K562 (cell line): ENCODE measurements around the gene PKIB. TPM values are rescaled to one million over a fixed set of nuclear protein-coding genes. Genes with fewer than 3 reads are reported as not detected.

ENCODE experiments used
- ATAC-seq: fragments of 200-7000 bp; cut with Tn5 transposase; 3 replicates; pipeline ENCODE4 v1.9.1; 2020; ENCODE audit warnings: moderate library complexity
- BruUV-seq: library from RNA; stranded (reverse); fragments of 400-500 nt; replicated peaks from 2 replicates; lab custom pipeline; 2021; lab: Mats Ljungman, UMichigan
- CTCF ChIA-PET: fragments of 300-600 bp; formaldehyde crosslinking; extraction: SDS; loops from one replicate; lab custom pipeline; 2021; ENCODE audit warnings: low intra/inter-chr PET ratio; lab: Yijun Ruan, JAX
- POLR2A ChIA-PET: fragments of 300-600, 350-650 bp; sonication (Branson Sonifier 250); formaldehyde crosslinking; extraction: SDS; loops from one replicate; lab custom pipeline; 2021; ENCODE audit warnings: antibody characterized with exemption, inconsistent platforms; lab: Yijun Ruan, JAX
- DNase-seq, 4 experiments: peaks; one replicate each; pipeline versions ENCODE4 v3.0.0 to v3.0.0-alpha.2; 2011 to 2018; ENCODE audit warnings: low spot score in 3 of 4, mixed read lengths in 3 of 4; ENCODE audit errors: extremely low read depth in 1 of 4
- FAIRE-seq: peaks from 2 replicates; lab custom pipeline; 2011; peaks lifted over from hg19 to GRCh38; lab: Jason Lieb, UNC
- H2AFZ ChIP-seq: 2 replicates; pipeline ENCODE4 v1.6.0; 2011; ENCODE audit warnings: low read depth, low read length, control low read depth, inconsistent platforms
- H3K27ac ChIP-seq: fragments of 200-600 bp; 3 replicates; pipeline ENCODE4 v1.8.0; 2011; ENCODE audit warnings: low read depth, mild to moderate bottlenecking, control low read depth, inconsistent platforms, low read length, moderate library complexity, mixed read lengths; ENCODE audit errors: extremely low read depth
- H3K27me3 ChIP-seq, 2 experiments: fragments of 300-600 bp in 1 of 2; 2 replicates in 1 of 2; 3 replicates in 1 of 2; pipeline versions ENCODE4 v1.6.0 to v1.8.0; 2011; ENCODE audit warnings: inconsistent platforms in 2 of 2, low read length in 2 of 2, mild to moderate bottlenecking in 1 of 2, mixed read lengths in 1 of 2, moderate library complexity in 1 of 2; ENCODE audit not compliant: control insufficient read depth in 2 of 2, insufficient read depth in 2 of 2
- H3K36me3 ChIP-seq: fragments of 300-600 bp; 3 replicates; pipeline ENCODE4 v1.8.0; 2011; ENCODE audit warnings: mild to moderate bottlenecking, low read length, inconsistent platforms; ENCODE audit not compliant: control insufficient read depth, insufficient read depth
- H3K4me1 ChIP-seq, 2 experiments: fragments of 200-600 bp in 1 of 2; replicated peaks in 1 of 2; 2 replicates in 1 of 2; 3 replicates in 1 of 2; pipeline versions ENCODE4 v1.5.1 to v1.8.0; 2011; ENCODE audit warnings: inconsistent platforms in 2 of 2, low read length in 2 of 2, mild to moderate bottlenecking in 1 of 2, mixed read lengths in 1 of 2, moderate library complexity in 1 of 2; ENCODE audit not compliant: control insufficient read depth in 2 of 2, insufficient read depth in 2 of 2
- H3K4me2 ChIP-seq: 2 replicates; pipeline ENCODE4 v1.6.1; 2011; ENCODE audit warnings: low read length, control low read depth, inconsistent platforms, mixed read lengths; ENCODE audit not compliant: insufficient read depth
- H3K4me3 ChIP-seq: fragments of 200-600 bp; sonication (generic), shearing (Covaris generic); 2 replicates; pipeline ENCODE4 v1.5.1; 2016; ENCODE audit warnings: control low read depth, inconsistent platforms
- H3K79me2 ChIP-seq: fragments of 200-600 bp; 3 replicates; pipeline ENCODE4 v1.8.0; 2011; ENCODE audit warnings: low read length, inconsistent platforms; ENCODE audit not compliant: control insufficient read depth, insufficient read depth
- H3K9ac ChIP-seq, 2 experiments: 2 replicates each; pipeline versions ENCODE4 v1.6.0 to v1.6.1; 2011; ENCODE audit warnings: low read depth in 2 of 2, low read length in 2 of 2, control low read depth in 1 of 2, inconsistent platforms in 1 of 2, mild to moderate bottlenecking in 1 of 2, mixed read lengths in 1 of 2; ENCODE audit not compliant: insufficient read depth in 1 of 2
- H3K9me1 ChIP-seq: one replicate; pipeline ENCODE4 v1.6.0; 2011; ENCODE audit warnings: inconsistent platforms, mild to moderate bottlenecking, low read length, moderate library complexity; ENCODE audit not compliant: control insufficient read depth, insufficient read depth
- H3K9me3 ChIP-seq: replicated peaks from 2 replicates; pipeline ENCODE4 v1.5.1; 2011; ENCODE audit warnings: low read depth, low read length, inconsistent platforms; ENCODE audit not compliant: control insufficient read depth, insufficient read depth
- H4K20me1 ChIP-seq: replicated peaks from 2 replicates; pipeline ENCODE4 v1.6.1; 2011; ENCODE audit warnings: low read length, inconsistent platforms, mixed read lengths; ENCODE audit not compliant: control insufficient read depth, insufficient read depth
- BRD9 ChIP-seq: fragments of 450-650 bp; IDR thresholded peaks from 2 replicates; pipeline ENCODE4 v1.6.1; 2018; ENCODE audit warnings: low read depth; ENCODE audit not compliant: partially characterized antibody
- DNMT1 ChIP-seq: fragments of 450-650 bp; IDR thresholded peaks from 2 replicates; pipeline ENCODE4 v1.6.1; 2016; ENCODE audit warnings: antibody characterized with exemption, mild to moderate bottlenecking
- GATAD2B ChIP-seq: fragments of 450-650 bp; IDR thresholded peaks from 2 replicates; pipeline ENCODE4 v1.6.1; 2017; ENCODE audit warnings: mild to moderate bottlenecking, borderline replicate concordance
- HEY1 ChIP-seq: fragments of 250-450 bp; sonication (Bioruptor Pico); IDR thresholded peaks from 2 replicates; pipeline ENCODE4 v1.5.0; 2020; ENCODE audit warnings: mild to moderate bottlenecking, moderate library complexity, borderline replicate concordance
- PHTF2 ChIP-seq: fragments of 250-450 bp; sonication (Bioruptor Pico); IDR thresholded peaks from 2 replicates; pipeline ENCODE4 v1.5.0; 2021; ENCODE audit warnings: mild to moderate bottlenecking
- PTBP1 ChIP-seq: fragments of 200-400 bp; formaldehyde crosslinking; IDR thresholded peaks from 2 replicates; pipeline ENCODE4 v1.6.1; 2017; ENCODE audit warnings: low read depth, low read length
- TAL1 ChIP-seq: fragments of 450-650 bp; IDR thresholded peaks from 2 replicates; pipeline ENCODE4 v1.6.1; 2016; ENCODE audit warnings: mild to moderate bottlenecking
- ZBTB17 ChIP-seq: fragments of 450-650 bp; formaldehyde crosslinking; IDR thresholded peaks from 2 replicates; pipeline ENCODE4 v1.4.0; 2020; ENCODE audit warnings: mild to moderate bottlenecking
- WGBS: fragments of 100-300 bp; shearing (Covaris generic); methylation state at CpG from one replicate; pipeline ENCODE4 v1.1.6; 2016; ENCODE audit warnings: low coverage, mixed read lengths; ENCODE audit not compliant: insufficient coverage; ENCODE audit errors: missing lambda C conversion rate; 5-methylcytosine and 5-hydroxymethylcytosine counted together
- in situ Hi-C: fragments of 300-500 bp; cut with MboI; formaldehyde crosslinking; loops from 4 replicates; pipeline ENCODE4 v1.15.0; 2018; ENCODE audit warnings: inconsistent platforms, mixed read lengths
- intact Hi-C: fragments of 100-400 bp; cut with micrococcal nuclease; formaldehyde crosslinking; loops from 2 replicates; pipeline ENCODE4 v1.14.2; 2022
- polyA plus RNA-seq, 8 experiments: library from polyadenylated mRNA; depleted of rRNA in 4 of 8; stranded (reverse) in 5 of 8; unstranded in 3 of 8; fragments of >200 nt; fragmentation: Nextera tagmentation in 2 of 8; fragmentation: Illumina TruSeq in 1 of 8; extraction: Ambion mirVana in 2 of 8; extraction: Trizol in 1 of 8; gene quantifications; 2 replicates each; pipeline versions ENCODE4 v1.2.1 to v1.2.3, GENCODE V29; 2011 to 2014; ENCODE audit warnings: inconsistent platforms in 1 of 8, missing spikeins in 1 of 8
- total RNA-seq, 7 experiments: library from RNA; depleted of rRNA in 6 of 7; stranded (reverse); fragments of >200 nt in 6 of 7; fragmentation: Illumina TruSeq in 2 of 7; extraction: Trizol in 2 of 7; gene quantifications; 2 replicates each; pipeline versions ENCODE4 v1.2.1 to v1.2.3, GENCODE V29; 2011 to 2021; ENCODE audit warnings: low replicate concordance in 1 of 7
- TF ChIP-seq, protein P1 (sequence below): sonication (generic); formaldehyde crosslinking; IDR thresholded peaks from 2 replicates; pipeline ENCODE4 v1.8.0; 2022; ENCODE audit warnings: mild to moderate bottlenecking, low read depth, missing genetic modification reagents
- TF ChIP-seq, protein P2 (sequence below): fragments of 250-450 bp; sonication (Bioruptor Pico); IDR thresholded peaks from 2 replicates; pipeline ENCODE4 v1.5.0; 2020; ENCODE audit warnings: mild to moderate bottlenecking

The PKIB gene
- total and polyA plus RNA-seq, 9 of the 15 experiments (the other 6 are each of a cell fraction or from before 2014, with no cell fraction given) = 14.8 to 37.5 (median 27.4) TPM

DNA sequence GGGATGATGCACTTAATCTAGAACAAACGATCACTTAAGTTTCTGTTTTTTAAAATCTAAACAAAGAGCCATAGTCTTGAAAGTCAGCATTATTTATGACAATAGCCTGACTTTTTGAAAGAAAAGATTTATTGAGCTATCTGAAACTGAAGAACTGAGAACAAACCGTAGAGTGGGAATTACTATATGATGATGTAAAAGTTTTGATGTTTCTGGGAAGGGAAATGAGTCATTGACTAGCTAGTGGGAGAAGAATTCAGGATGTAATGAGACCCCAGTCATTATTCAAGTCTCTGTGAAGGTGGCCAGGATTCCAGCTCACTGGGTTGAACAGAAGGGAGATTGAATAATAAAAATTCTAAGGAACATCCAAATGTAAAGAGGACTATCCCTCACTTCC lies 85.9 kb downstream of the PKIB start:
- DNase-seq (no peak), ATAC-seq (no peak), FAIRE-seq (no peak)
- in situ Hi-C loops (no loop called here), intact Hi-C loops (no loop called here)
- WGBS = 14% methylated on average over 2 of the region's 2 CpGs
- Histone ChIP-seq H2AFZ (no peak overlapping the region), H3K4me1 (no peaks in the 10 kb centered on the region), H4K20me1 (no peaks in the 10 kb centered on the region), H3K9ac (no peak overlapping the region), H3K27me3 (no peaks in the 10 kb centered on the region; a peak in 1 of 5 replicates), H3K9me1 (no peaks in the 10 kb centered on the region), H3K4me2 (no peak overlapping the region), H3K27ac (no peak overlapping the region), H3K9me3 (no peaks in the 10 kb centered on the region), H3K36me3 (no peaks in the 10 kb centered on the region), H3K4me3 (no peak overlapping the region), H3K79me2 (no peaks in the 10 kb centered on the region)
- TF ChIP-seq PHTF2 (CRISPR knock-in tag) (no peak), TAL1 (no peak), HEY1 (CRISPR knock-in tag) (no peak), DNMT1 (no peak), GATAD2B (no peak), ZBTB17 (CRISPR knock-in tag) (no peak), BRD9 (no peak), PTBP1 (no peak)
- TF ChIP-seq, protein P1, sequence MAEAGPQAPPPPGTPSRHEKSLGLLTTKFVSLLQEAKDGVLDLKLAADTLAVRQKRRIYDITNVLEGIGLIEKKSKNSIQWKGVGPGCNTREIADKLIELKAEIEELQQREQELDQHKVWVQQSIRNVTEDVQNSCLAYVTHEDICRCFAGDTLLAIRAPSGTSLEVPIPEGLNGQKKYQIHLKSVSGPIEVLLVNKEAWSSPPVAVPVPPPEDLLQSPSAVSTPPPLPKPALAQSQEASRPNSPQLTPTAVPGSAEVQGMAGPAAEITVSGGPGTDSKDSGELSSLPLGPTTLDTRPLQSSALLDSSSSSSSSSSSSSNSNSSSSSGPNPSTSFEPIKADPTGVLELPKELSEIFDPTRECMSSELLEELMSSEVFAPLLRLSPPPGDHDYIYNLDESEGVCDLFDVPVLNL = no peak
- TF ChIP-seq, protein P2, sequence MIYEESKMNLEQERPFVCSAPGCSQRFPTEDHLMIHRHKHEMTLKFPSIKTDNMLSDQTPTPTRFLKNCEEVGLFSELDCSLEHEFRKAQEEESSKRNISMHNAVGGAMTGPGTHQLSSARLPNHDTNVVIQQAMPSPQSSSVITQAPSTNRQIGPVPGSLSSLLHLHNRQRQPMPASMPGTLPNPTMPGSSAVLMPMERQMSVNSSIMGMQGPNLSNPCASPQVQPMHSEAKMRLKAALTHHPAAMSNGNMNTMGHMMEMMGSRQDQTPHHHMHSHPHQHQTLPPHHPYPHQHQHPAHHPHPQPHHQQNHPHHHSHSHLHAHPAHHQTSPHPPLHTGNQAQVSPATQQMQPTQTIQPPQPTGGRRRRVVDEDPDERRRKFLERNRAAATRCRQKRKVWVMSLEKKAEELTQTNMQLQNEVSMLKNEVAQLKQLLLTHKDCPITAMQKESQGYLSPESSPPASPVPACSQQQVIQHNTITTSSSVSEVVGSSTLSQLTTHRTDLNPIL (CRISPR knock-in tag) = no peak
- POLR2A ChIA-PET = no interaction called here
- no TSS peak for BruUV-seq
- CTCF ChIA-PET = no interaction called here
